Nephron (organoid): Measurements from ENCODE around the gene MELTF.
A peak's percentile ranks its signal among the peaks of the same experiment; 100 is the strongest.

Source experiments
- H3K27ac Mint-ChIP-seq, 3 experiments: 2 replicates each; pipeline ENCODE4 v1.8.0; 2020; ENCODE audit warnings: mixed read lengths in 3 of 3, mild to moderate bottlenecking in 2 of 3, moderate library complexity in 1 of 3
- H3K27me3 Mint-ChIP-seq: 2 replicates; pipeline ENCODE4 v1.8.0; 2021; ENCODE audit warnings: low read depth, mild to moderate bottlenecking, moderate library complexity, mixed read lengths
- H3K36me3 Mint-ChIP-seq: 2 replicates; pipeline ENCODE4 v1.8.0; 2020; ENCODE audit warnings: low read depth, mixed read lengths
- H3K4me1 Mint-ChIP-seq: 2 replicates; pipeline ENCODE4 v1.8.0; 2020; ENCODE audit warnings: mixed read lengths
- H3K4me3 Mint-ChIP-seq, 3 experiments: 2 replicates each; pipeline ENCODE4 v1.8.0; 2020; ENCODE audit warnings: mild to moderate bottlenecking in 3 of 3, mixed read lengths in 3 of 3, moderate library complexity in 2 of 3
- H3K9me3 Mint-ChIP-seq: 2 replicates; pipeline ENCODE4 v1.8.0; 2020; ENCODE audit warnings: mixed read lengths
- TF ChIP-seq, protein P1 (sequence below), 3 experiments: fragments of 200-600 bp; sonication (generic); IDR thresholded peaks; one replicate each; pipeline ENCODE4 v1.5.0; 2021; ENCODE audit warnings: antibody characterized with exemption in 3 of 3; ENCODE audit not compliant: unreplicated experiment in 3 of 3

Gene MELTF

DNA sequence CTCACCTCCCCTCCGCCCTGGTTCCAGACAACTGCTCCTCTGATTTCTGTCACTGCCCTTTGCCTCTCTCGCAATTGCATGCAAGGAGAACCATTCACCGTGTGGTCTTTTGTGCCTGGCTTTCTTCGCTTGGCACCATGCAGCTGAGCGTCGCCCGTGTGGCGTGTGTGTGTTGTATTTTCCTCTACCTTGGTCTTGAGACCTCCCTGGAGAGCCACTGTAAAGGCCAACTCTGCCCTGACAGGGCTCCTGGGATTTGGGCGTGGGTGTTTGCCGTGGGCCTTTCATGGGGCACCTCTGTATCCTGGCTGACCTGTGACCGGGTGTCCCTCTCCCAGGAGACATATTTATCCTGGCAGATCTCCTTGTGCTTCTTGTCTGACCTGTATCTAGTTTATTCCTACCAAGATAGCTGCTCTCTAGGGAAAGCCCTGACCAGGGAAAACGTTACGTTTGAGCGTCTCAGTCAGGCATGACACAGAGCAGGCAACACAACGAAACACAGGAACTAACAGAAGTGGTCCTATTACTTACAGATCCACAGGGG, 59.0 kb downstream of the MELTF start:
- H3K4me1 Mint-ChIP-seq = no peaks in the 10 kb centered on the region
- H3K27ac Mint-ChIP-seq = no peak overlapping the region
- no peaks in the 10 kb centered on the region for H3K9me3 Mint-ChIP-seq
- peaks cover 46% of the 10 kb centered on the region for H3K27me3 Mint-ChIP-seq
- H3K36me3 Mint-ChIP-seq = no peaks in the 10 kb centered on the region
- TF ChIP-seq, protein P1, sequence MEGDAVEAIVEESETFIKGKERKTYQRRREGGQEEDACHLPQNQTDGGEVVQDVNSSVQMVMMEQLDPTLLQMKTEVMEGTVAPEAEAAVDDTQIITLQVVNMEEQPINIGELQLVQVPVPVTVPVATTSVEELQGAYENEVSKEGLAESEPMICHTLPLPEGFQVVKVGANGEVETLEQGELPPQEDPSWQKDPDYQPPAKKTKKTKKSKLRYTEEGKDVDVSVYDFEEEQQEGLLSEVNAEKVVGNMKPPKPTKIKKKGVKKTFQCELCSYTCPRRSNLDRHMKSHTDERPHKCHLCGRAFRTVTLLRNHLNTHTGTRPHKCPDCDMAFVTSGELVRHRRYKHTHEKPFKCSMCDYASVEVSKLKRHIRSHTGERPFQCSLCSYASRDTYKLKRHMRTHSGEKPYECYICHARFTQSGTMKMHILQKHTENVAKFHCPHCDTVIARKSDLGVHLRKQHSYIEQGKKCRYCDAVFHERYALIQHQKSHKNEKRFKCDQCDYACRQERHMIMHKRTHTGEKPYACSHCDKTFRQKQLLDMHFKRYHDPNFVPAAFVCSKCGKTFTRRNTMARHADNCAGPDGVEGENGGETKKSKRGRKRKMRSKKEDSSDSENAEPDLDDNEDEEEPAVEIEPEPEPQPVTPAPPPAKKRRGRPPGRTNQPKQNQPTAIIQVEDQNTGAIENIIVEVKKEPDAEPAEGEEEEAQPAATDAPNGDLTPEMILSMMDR (IDR thresholded peaks at IDR 0.05; ENCODE audit: unreplicated experiment in 3 of 3) = no peak
- peak overlapping the region; percentile 82 to 87 (median 85) for H3K4me3 Mint-ChIP-seq

DNA sequence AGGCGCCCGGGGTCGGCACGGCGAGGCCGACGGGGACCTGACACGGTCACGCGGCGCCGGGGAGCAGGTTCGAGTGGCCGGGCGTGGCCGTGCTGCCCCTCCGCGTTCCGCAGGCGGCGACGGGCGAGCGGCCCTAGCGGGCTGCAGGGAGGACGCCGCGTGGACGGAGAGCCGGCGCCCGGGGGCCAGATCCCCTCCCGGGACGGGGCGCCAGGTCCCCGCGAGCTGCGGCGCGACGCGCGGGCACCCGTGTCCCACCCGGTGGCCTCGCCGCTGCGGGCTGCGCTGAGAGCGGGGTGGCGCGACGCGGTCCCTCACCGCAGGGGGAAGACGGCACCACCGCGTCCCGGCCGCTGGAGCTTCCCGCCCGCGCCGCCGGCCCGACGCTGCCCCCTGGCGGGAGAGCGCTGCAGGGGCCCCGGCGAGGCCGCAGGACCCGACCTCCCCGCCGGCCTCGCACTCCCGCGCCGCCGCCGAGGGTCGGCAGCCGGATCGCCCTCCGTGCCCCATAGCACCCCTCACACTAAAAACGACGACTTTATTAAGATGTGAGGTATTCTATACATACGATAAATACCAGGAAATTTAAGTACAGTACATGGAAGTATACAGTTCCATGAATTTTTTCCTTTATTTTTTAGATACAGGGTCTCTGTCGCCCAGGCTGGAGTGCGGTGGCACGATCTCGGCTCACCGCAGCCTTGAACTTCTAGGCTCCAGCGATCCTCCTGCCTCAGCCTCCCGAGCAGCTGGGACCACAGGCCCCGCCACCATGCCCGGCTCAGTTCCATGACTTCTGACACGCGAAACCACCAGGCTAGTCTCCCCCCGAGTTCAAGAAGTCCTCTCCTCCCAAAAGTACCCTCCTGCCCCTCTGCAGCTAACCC, 59.7 kb downstream of the MELTF start:
- Mint-ChIP-seq H3K36me3 (no peaks in the 10 kb centered on the region), H3K27ac (no peak overlapping the region), H3K4me3 (peak overlapping the region; percentile 82 to 87 (median 85)), H3K27me3 (peaks cover 53% of the 10 kb centered on the region), H3K4me1 (no peaks in the 10 kb centered on the region), H3K9me3 (no peaks in the 10 kb centered on the region)
- TF ChIP-seq, protein P1 (IDR thresholded peaks at IDR 0.05; ENCODE audit: unreplicated experiment in 3 of 3) = peak; percentile 70 to 84 (median 74)

DNA sequence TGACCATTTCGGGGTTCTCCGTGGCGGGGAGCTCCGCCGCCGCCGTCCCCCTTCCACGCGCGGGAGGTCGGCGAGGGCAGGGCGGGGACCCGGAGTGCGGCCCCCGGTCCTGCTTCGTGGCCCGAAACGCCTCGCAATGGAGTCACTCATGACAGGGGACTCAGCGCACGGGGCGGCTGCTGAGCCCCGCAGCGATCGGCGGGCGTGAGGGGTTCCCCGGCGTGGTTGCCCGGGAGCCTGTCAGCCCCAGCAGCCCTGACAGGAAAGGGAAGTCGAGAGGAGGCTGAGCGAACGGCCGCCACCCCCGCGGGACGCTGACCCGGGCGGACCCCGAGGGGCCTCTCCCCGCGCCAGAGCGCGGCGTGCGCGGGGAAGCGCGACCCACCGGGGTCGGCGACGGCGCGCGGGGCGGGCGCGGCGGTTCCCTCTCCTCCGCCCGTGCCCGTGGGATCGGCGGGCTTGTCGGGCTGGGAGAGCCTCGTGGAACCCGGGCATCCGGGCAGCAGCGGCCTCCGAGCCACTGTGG, 60.4 kb downstream of the MELTF start:
- H3K27me3 Mint-ChIP-seq = peaks cover 59% of the 10 kb centered on the region
- no peaks in the 10 kb centered on the region for H3K4me1 Mint-ChIP-seq
- H3K36me3 Mint-ChIP-seq = no peaks in the 10 kb centered on the region
- no peak overlapping the region for H3K27ac Mint-ChIP-seq
- H3K9me3 Mint-ChIP-seq = no peaks in the 10 kb centered on the region
- TF ChIP-seq, protein P1 (IDR thresholded peaks at IDR 0.05; ENCODE audit: unreplicated experiment in 3 of 3) = no peak
- peak overlapping the region; percentile 39 to 70 (median 70) for H3K4me3 Mint-ChIP-seq

DNA sequence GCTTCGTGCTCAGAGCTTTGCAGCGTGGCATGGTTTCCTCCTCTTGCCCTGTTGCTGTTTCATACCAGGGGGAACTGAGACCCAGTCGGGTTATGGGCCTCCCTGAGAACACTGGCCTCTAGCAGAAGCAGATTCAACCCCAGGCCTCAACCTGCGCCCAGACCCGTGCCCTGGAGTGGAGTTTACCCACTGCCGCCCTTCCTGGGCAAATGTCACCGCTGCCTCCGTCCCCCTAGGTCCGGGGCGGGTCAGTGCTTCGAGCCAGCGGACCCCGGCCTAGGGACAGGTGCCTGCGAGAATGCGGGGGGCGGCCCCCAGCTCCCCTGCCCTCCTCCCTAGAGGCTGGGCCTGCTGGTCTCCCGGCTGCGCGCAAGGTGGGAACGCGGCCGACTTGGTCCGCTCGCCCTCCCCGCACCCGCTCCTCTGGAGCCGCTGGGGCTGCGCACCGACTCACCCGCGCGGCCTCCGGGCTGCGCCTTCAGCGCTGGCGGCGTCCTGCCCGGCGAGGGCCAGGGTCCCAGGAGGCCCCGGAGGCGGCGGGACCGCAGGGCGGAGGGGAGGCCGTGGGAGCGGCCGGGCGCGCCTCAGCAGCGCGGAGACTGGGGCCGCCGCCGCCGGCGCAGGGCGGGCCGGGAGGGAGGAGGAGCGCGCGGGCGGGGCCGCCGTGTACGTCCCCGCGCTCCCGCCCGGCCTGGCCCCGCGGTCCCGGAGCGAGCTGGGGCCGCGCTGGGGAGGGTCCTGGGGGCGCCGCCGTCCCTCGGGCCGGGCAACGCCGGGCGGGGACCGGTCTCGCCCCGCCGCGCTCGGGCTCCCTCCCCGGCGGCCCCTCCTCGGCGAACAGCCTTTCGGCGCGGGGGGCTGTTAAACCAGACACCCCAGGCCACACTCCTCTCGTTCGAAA, 61.1 kb downstream of the MELTF start, which contains the start of gene PIGZ:
TSS of gene PIGZ (minus strand) at position 601 of the 901 bp plus-strand sequence. CDS start 16,802 bp downstream, outside the sequence.
- Mint-ChIP-seq H3K4me1 (no peaks in the 10 kb centered on the region), H3K36me3 (no peaks in the 10 kb centered on the region), H3K27me3 (peaks cover 59% of the 10 kb centered on the region), H3K27ac (no peak within 1 kb of the TSS), H3K9me3 (no peaks in the 10 kb centered on the region), H3K4me3 (peak within 1 kb of the TSS; percentile 72 to 83 (median 80))
- TF ChIP-seq, protein P1 (IDR thresholded peaks at IDR 0.05; ENCODE audit: unreplicated experiment in 3 of 3) = no peak

DNA sequence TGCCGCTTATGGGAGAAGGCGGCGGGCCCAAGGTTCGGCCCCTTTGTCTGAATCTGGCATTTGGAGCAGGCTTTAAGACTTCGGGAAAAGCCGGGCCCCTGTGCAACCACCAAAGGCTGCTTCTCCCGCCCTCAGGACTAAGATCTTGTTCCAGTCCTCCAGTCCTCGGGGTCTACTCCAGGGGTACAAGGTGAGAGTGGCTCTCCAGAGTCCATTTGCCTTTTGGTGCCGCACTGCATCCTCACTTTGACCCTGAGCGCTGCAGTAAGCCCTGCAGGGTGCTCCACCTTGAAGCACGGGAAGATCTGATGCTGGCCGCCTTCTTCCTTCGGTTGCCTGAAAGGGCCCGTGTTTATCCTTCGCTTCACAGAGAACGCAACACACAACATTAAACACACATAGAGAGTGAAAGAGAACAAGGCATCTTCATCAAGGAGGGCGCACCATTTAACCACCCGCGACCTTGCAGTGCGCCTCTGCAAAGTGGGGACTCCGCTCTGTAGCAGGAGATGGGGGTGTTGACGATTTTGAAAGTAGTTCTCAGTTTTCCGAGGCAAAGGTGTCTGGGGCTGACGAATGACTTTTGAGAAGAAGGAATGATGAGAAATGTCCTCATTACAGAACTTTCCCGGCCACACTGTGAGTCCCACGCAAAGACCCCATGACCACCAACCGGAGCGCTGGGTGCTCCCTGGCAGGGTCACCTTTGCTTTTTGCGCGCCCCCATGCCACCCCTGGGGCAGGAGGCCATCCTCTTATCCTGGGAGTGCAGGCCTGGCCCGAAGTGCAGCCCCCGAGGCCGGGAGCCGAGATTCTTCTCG, 62.0 kb downstream of the MELTF start:
- Mint-ChIP-seq H3K4me3 (peak overlapping the region; percentile 72 to 83 (median 80)), H3K27ac (no peak overlapping the region), H3K9me3 (no peaks in the 10 kb centered on the region), H3K4me1 (no peaks in the 10 kb centered on the region), H3K36me3 (no peaks in the 10 kb centered on the region), H3K27me3 (peaks cover 58% of the 10 kb centered on the region)
- TF ChIP-seq, protein P1 (IDR thresholded peaks at IDR 0.05; ENCODE audit: unreplicated experiment in 3 of 3) = no peak
